Keratinocyte (primary cell): Measurements from ENCODE around the gene MED27. TPM values are rescaled to one million over a fixed set of nuclear protein-coding genes. Genes with fewer than 3 reads are reported as not detected.

ENCODE experiments used
- DNase-seq: peaks from one replicate; pipeline ENCODE4 v3.0.0-alpha.2; 2011; ENCODE audit warnings: low read depth, missing footprints, low spot score
- FAIRE-seq: peaks from 2 replicates; lab custom pipeline; 2011; peaks lifted over from hg19 to GRCh38; lab: Jason Lieb, UNC
- H2AFZ ChIP-seq: 2 replicates; pipeline ENCODE4 v1.6.0; 2012; ENCODE audit warnings: low read length, control low read depth, inconsistent platforms; ENCODE audit not compliant: control insufficient read depth
- H3K27ac ChIP-seq: 2 replicates; pipeline ENCODE4 v1.5.1; 2011; ENCODE audit warnings: low read length; ENCODE audit not compliant: control insufficient read depth, insufficient read depth
- H3K27me3 ChIP-seq: 3 replicates; pipeline ENCODE4 v1.6.0; 2011; ENCODE audit warnings: low read length; ENCODE audit not compliant: control insufficient read depth, insufficient read depth; ENCODE audit errors: extremely low read depth
- H3K36me3 ChIP-seq, 2 experiments: 2 replicates in 1 of 2; 3 replicates in 1 of 2; pipeline ENCODE4 v1.5.1; 2011; ENCODE audit warnings: low read length in 2 of 2, mild to moderate bottlenecking in 1 of 2; ENCODE audit not compliant: control insufficient read depth in 2 of 2, insufficient read depth in 2 of 2; ENCODE audit errors: extremely low read depth in 1 of 2
- H3K4me1 ChIP-seq: 3 replicates; pipeline ENCODE4 v1.5.1; 2011; ENCODE audit warnings: low read length; ENCODE audit not compliant: control insufficient read depth, insufficient read depth; ENCODE audit errors: extremely low read depth
- H3K4me2 ChIP-seq: 3 replicates; pipeline ENCODE4 v1.6.0; 2011; ENCODE audit warnings: low read depth, low read length; ENCODE audit not compliant: control insufficient read depth, insufficient read depth; ENCODE audit errors: extremely low read depth
- H3K4me3 ChIP-seq, 3 experiments: fragments of 200-600 bp in 1 of 3; sonication (generic) in 1 of 3; 2 replicates in 2 of 3; 3 replicates in 1 of 3; pipeline ENCODE4 v1.5.1; 2011 to 2016; ENCODE audit warnings: low read length in 3 of 3, mild to moderate bottlenecking in 3 of 3, control low read depth in 2 of 3, inconsistent platforms in 1 of 3, low read depth in 1 of 3, mixed read lengths in 1 of 3, mixed run types in 1 of 3, moderate library complexity in 1 of 3; ENCODE audit not compliant: control insufficient read depth in 2 of 3, insufficient read depth in 2 of 3; ENCODE audit errors: extremely low read depth in 1 of 3
- H3K79me2 ChIP-seq: 2 replicates; pipeline ENCODE4 v1.6.0; 2012; ENCODE audit warnings: low read length; ENCODE audit not compliant: control insufficient read depth, insufficient read depth
- H3K9ac ChIP-seq: 3 replicates; pipeline ENCODE4 v1.6.0; 2011; ENCODE audit warnings: low read length; ENCODE audit not compliant: control insufficient read depth, insufficient read depth; ENCODE audit errors: extremely low read depth
- H3K9me1 ChIP-seq: 3 replicates; pipeline ENCODE4 v1.6.0; 2011; ENCODE audit warnings: low read length; ENCODE audit not compliant: control insufficient read depth, insufficient read depth; ENCODE audit errors: extremely low read depth
- H3K9me3 ChIP-seq: 2 replicates; pipeline ENCODE4 v1.5.1; 2012; ENCODE audit warnings: low read depth, low read length; ENCODE audit not compliant: control insufficient read depth
- H4K20me1 ChIP-seq: 3 replicates; pipeline ENCODE4 v1.6.0; 2011; ENCODE audit warnings: low read length; ENCODE audit not compliant: control insufficient read depth, insufficient read depth; ENCODE audit errors: extremely low read depth
- CTCF ChIP-seq, 3 experiments: IDR thresholded peaks in 1 of 3; conservative IDR thresholded peaks in 1 of 3; optimal IDR thresholded peaks in 1 of 3; 2 replicates in 2 of 3; 3 replicates in 1 of 3; pipeline versions ENCODE3 to v1.5.1; 2011; ENCODE audit warnings: low read length in 3 of 3, mild to moderate bottlenecking in 3 of 3, moderate library complexity in 2 of 3, control low read depth in 1 of 3, inconsistent platforms in 1 of 3; ENCODE audit not compliant: insufficient read depth in 2 of 3; ENCODE audit errors: extremely low read depth in 1 of 3
- EZH2 ChIP-seq: IDR thresholded peaks from one replicate; pipeline ENCODE4 v1.6.1; 2012; ENCODE audit warnings: inconsistent platforms, mild to moderate bottlenecking, low read length, moderate library complexity
- dilution Hi-C: fragments of 300-500 bp; cut with MboI; formaldehyde crosslinking; loops from one replicate; pipeline ENCODE4 v1.7.0; 2020; ENCODE audit warnings: low sequenced_read_pairs; ENCODE audit not compliant: extremely low pct_ligation_motif_present
- polyA plus RNA-seq, 5 experiments: library from polyadenylated mRNA; depleted of rRNA in 3 of 5; stranded (reverse) in 3 of 5; stranded (forward) in 1 of 5; unstranded in 1 of 5; fragments of >200 nt; gene quantifications; 1 replicate in 1 of 5; 2 replicates in 3 of 5; 3 replicates in 1 of 5; pipeline versions ENCODE4 v1.2.1 to v1.2.3, GENCODE V29; 2011 to 2012; ENCODE audit warnings: missing spikeins in 2 of 5, low read depth in 1 of 5, low replicate concordance in 1 of 5

Gene MED27
- polyA plus RNA-seq, 1 donor (not counting 4 experiments of a cell fraction or from before 2014, with no cell fraction given) = 39.0 TPM

GRCh38 chr9:132007371-132008025 is 72.2 kb downstream of the MED27 start:
- Histone ChIP-seq H3K4me2 (peak overlapping the region; percentile 73), H3K79me2 (peaks cover 13% of the 10 kb centered on the region), H3K27me3 (no peaks in the 10 kb centered on the region), H2AFZ (no peak overlapping the region), H3K27ac (peak overlapping the region; percentile 79), H3K4me1 (peaks cover 47% of the 10 kb centered on the region), H3K9me3 (no peaks in the 10 kb centered on the region), H3K9me1 (no peaks in the 10 kb centered on the region), H3K36me3 (peaks cover 0 to 2% of the 10 kb centered on the region in 2 experiments), H3K4me3 (peak overlapping the region in 1 of 3 experiments; percentile 20), H3K9ac (no peak overlapping the region), H4K20me1 (no peaks in the 10 kb centered on the region)
- peak; percentile 41 for FAIRE-seq
- TF ChIP-seq CTCF (optimal IDR thresholded peaks at IDR 0.05 in 1 of 3, IDR thresholded peaks at IDR 0.05 in 1 of 3, conservative IDR thresholded peaks at IDR 0.05 in 1 of 3; ENCODE audit: extremely low read depth in 1 of 3, insufficient read depth in 2 of 3, low read length in 3 of 3) (no peak), EZH2 (no peak)
- dilution Hi-C loops = no loop called here
- no peak for DNase-seq

- FAIRE-seq (peak; percentile 95), DNase-seq (peak; percentile 71)
- Histone ChIP-seq H3K9me1 (no peaks in the 10 kb centered on the region), H3K9ac (peak overlapping the region; percentile 49), H3K4me2 (peak overlapping the region; percentile 73), H4K20me1 (no peaks in the 10 kb centered on the region), H3K4me3 (peak overlapping the region in 2 of 3 experiments; percentile 20 to 44), H2AFZ (no peak overlapping the region), H3K27ac (peak overlapping the region; percentile 79), H3K4me1 (peaks cover 48% of the 10 kb centered on the region), H3K36me3 (peaks cover 0 to 2% of the 10 kb centered on the region in 2 experiments), H3K27me3 (no peaks in the 10 kb centered on the region), H3K79me2 (peaks cover 15% of the 10 kb centered on the region), H3K9me3 (no peaks in the 10 kb centered on the region)
- dilution Hi-C loops = no loop called here
- TF ChIP-seq EZH2 = no peak
- TF ChIP-seq CTCF (optimal IDR thresholded peaks at IDR 0.05 in 1 of 3, IDR thresholded peaks at IDR 0.05 in 1 of 3, conservative IDR thresholded peaks at IDR 0.05 in 1 of 3; ENCODE audit: extremely low read depth in 1 of 3, insufficient read depth in 2 of 3, low read length in 3 of 3) = no peak
These were observed 72.8 kb downstream of the MED27 start for GRCh38 chr9:132006677-132007370.
